Omental fat pad (tissue), 4 donors: Measurements from ENCODE around the gene PLCB1. TPM values are rescaled to one million over a fixed set of nuclear protein-coding genes. Genes with fewer than 3 reads are reported as not detected.

Experiments used
- ATAC-seq: fragments of 150-250 bp; one replicate; pipeline ENCODE4 v1.9.1; 2016; ENCODE audit warnings: mild to moderate bottlenecking, moderate library complexity; ENCODE audit not compliant: low FRiP score
- DNase-seq: peaks from one replicate; pipeline ENCODE4 v3.0.0-alpha.2; 2019; ENCODE audit warnings: low spot score
- CTCF ChIP-seq, 3 donors: fragments of 450-650 bp; IDR thresholded peaks; one replicate each; pipeline ENCODE4 v1.5.1; 2016 to 2017; ENCODE audit warnings: antibody characterized with exemption in 3 of 3, mild to moderate bottlenecking in 3 of 3, moderate library complexity in 2 of 3
- small RNA-seq: library from RNA; depleted of rRNA; stranded (forward); fragments of <200 nt; gene quantifications from one replicate; pipeline ENCODE3, GENCODE V24; 2016
- total RNA-seq, 4 donors: library from RNA; depleted of rRNA; stranded (reverse); fragments of >200 nt; gene quantifications; one replicate each; pipeline ENCODE4 v1.1.0, GENCODE V29; 2016

Gene PLCB1
- total RNA-seq, 4 donors from 2014 or later: 22.4 to 60.5 (median 36.4) TPM

DNA sequence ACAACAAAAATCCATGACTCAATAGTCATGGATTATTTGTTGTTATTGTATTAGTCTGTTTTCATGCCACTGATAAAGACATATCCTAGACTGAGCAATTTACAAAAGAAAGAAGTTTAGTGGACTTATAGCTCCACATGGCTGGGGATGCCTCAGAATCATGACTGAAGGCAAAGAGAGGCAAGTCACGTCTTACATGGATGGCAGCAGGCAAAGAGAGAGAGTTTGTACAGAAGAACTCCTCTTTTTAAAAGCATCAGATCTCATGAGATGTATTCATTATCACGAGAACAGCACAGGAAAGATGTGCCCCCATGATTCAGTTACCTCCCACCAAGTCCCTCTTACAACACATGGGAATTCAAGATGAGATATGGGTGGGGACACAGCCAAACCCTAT is 792.5 kb downstream of the PLCB1 start:
- TF ChIP-seq CTCF (IDR thresholded peaks at IDR 0.05): no peak
- DNase-seq (no peak), ATAC-seq (no peak)

DNA sequence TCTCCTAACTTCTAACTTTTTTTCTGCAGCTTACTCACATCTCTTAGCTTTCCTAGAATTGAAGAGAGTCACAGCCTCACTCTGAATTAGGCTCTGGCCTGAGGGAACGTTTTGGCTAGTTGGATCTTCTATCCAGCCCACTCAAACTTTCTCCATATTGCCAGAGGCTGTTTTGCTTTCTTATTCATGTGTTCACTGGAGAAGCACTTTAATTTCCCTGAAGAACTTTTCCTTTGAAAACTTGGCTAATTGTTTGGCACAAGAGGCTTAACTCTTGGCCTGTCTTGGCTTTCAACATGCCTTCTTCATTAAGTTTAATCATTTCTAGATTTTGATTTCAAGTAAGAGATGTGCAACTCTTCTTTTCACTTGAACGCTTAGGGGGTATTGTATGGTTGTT is 798.7 kb downstream of the PLCB1 start:
- no peak for TF ChIP-seq CTCF (IDR thresholded peaks at IDR 0.05)
- ATAC-seq (no peak), DNase-seq (no peak)

- TF ChIP-seq CTCF (IDR thresholded peaks at IDR 0.05): no peak
- DNase-seq (no peak), ATAC-seq (peak; percentile 32)
Observed at GRCh38 chr20:8932192-8933165, 800.4 kb downstream of the PLCB1 start.

- DNase-seq: no peak
Observed at GRCh38 chr20:8933381-8933807, 801.3 kb downstream of the PLCB1 start.

DNA sequence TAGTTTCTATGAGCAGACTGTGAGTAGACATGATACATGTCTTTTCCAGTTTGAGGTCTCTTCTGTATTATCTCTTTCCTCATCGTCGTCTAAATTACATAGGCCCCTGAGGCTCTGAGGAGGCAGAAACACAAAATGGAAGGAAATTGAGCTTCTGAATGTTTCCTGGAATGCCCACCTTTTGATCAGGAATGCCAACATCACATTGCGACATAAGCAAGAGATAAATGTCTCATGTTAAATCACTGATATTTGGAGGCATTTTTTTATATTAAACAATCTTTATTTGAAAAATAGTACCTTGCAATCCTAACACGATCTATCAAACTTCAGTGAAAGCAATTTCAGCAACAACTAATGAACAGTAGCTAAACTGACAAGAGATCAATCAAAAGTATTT is 802.3 kb downstream of the PLCB1 start:
- DNase-seq (no peak), ATAC-seq (no peak)
- no peak for TF ChIP-seq CTCF (IDR thresholded peaks at IDR 0.05)

More at GRCh38 chr20:8933381-8933807, 801.3 kb downstream of the PLCB1 start:
- no peak for ATAC-seq
- TF ChIP-seq CTCF (IDR thresholded peaks at IDR 0.05): no peak

Small RNA genes lying within 50 kb of the gene (small RNA-seq; reads per million reads assigned to genes)
- gene AL445567.1 (not detected), gene RNU105B (not detected)

Other genes with a start within 250 kb of the PLCB1 start
- not detected for gene HAO1, start 191.8 kb upstream of the PLCB1 start, total RNA-seq
- 10 to 100 TPM; 30.8 to 48.8 (median 41.6) TPM for gene TMX4, start 112.5 kb upstream of the PLCB1 start, total RNA-seq